Measurements from ENCODE around the gene STRIP2.
A peak's percentile ranks its signal among the peaks of the same experiment; 100 is the strongest.
"Not testable (repeated sequence)": the region's sequence is repeated elsewhere in the genome, so short reads cannot be mapped to it uniquely, and the experiment has no call there.

The STRIP2 gene

DNA sequence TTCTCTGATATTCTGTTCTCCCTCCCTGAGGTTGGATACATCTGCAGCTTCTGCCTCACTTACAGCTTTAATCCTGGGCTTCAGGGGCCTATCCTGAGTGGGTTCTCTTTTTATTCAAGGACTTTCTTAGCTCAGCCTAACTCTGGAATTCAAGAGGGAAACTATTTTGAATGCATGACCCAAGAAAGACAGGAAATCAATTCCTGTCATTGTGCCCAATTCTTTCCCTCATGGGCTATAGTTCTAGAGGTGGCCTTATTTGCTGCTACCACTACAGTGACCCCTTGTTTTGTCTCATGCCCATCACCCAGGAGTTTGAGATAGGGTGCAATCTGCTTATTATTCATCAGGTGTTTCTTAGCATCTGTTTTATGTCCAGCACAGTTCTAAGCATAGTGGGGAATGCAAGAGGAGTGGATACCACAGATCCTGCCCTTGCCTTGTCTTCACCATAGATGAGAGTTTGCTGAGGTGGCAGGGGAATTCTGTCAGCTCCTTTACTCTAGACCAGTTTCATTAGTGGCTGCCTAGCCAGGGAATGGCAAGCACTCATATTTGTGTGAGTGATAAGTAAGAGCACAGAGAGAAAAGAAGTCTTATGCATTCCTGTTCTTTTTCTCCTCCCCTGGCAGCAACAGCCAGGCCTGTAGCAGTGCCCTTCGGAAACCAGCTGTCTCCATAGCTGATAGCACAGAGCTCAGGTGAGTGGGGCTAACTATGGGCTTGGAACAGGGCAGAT lies 19.4 kb downstream of the STRIP2 start:
- DNase-seq = no peak

DNA sequence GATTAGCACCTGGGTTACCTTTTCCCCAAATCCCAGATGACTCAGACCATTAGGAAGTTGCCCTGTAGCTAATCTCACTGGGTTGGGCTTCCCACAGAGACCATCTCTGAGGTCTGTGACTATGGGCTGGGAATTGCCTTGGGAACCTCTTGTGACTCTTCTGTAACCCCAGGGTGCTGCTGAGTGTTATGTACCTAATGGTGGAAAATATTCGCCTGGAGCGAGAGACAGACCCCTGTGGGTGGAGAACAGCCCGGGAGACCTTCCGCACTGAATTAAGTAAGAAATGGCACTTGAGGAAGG lies 20.0 kb downstream of the STRIP2 start:
- DNase-seq = no peak

DNA sequence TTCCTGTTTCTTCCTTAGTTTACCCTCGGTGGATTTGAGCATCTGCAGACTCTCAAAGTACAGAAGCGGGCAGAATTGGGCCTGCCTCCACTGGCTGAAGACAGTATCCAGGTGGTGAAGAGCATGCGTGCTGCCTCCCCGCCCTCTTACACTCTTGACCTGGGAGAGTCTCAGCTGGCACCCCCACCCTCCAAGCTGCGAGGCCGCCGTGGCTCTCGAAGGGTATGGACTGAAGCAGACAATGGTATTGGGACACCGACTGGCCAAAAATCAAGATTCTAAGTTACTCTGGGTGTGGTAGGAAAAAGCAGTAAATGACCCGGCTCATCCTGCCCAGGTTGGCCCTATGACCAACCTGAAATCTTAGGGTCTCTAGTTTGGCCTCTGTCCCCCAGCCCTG lies 22.2 kb downstream of the STRIP2 start:
- no peak for DNase-seq

DNA sequence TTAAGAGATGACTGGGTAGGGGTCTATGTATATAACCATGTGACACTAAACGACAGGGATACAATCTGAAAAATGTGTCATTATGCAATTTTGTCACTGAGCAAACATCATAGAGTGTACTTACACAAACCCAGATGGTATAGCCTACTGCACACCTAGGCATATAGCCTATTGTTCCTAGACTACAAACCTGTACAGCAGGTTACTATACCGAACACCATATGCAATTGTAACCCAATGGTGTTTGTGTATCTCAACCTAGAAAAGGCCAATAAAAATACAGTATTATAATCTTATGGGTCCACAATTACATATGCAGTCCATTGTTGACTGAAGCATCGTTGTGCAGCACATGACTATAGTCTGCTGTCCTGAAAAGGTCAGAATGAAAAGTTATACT lies 22.9 kb downstream of the STRIP2 start:
- DNase-seq = no peak

DNA sequence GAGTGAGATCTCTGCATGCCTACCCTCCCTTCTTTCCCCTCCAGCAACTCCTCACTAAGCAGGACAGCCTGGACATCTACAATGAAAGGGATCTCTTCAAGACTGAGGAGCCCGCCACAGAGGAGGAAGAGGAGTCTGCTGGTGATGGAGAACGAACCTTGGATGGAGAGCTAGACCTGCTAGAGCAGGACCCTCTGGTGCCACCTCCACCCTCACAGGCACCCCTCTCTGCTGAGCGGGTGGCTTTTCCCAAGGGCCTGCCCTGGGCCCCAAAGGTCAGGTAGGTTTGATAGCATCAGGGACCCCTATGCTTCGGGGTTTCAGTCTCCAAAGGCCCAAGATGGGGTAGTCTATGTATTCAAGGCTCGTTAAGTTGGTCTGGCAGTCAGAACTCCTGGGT lies 23.9 kb downstream of the STRIP2 start:
- DNase-seq = no peak

DNA sequence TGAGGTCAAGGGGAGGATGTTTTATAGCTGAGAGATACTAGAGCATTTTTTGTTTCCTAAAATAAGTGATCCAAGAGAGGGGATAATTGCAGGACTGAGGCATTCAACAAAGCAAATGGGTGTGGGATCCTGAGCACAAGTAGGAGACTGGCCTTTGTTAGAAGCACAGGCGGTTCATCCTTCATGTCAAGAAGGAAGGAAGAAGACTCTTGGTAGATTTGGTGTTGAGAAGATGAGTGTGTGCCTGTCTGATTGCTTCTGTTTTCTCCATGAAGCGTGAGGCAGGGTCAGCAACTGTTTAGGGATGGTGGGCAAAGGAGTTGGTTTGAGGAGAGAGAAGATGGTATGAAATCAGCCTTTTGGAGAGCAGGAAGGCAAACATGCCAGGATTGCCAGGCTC lies 27.6 kb downstream of the STRIP2 start:
- DNase-seq = no peak

DNA sequence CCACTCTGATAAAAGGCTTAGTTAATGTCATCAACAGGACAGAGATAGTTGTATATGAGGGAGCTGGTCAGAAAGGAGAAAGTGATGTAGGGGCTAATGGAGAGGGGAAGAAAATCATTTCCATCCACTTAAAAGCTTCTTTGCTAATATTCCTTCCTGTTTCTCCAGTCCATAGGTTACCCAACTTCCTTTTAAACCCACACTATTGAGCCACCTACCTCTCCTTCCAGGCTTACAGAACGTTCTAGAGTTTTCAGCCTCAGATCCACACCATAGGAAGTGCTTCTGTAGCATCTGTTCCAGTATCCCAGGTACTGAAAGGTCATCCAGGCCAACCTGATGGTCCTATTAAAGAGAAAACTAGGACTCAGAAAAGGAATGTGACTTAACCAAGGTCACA lies 28.2 kb downstream of the STRIP2 start:
- no peak for DNase-seq

DNA sequence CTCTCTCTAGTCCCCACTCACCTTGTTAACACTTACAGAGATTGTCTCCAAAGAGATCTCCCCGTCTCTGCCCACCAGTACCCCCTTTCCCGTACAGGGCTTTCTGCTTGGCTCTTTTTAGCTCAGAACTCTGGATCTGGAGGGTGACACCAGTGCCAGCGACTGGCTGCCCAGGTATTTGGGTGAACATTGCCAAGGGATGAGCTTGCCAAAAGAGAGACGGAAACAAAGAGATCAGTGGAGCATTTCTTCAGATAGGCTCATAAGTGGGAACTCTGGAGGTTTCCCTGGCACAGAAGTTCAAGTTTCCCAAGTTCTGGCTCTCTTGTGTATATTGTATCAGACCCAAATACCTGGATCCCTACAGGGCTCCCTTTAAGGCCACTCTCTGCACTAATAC lies 30.0 kb downstream of the STRIP2 start:
- DNase-seq = no peak

DNA sequence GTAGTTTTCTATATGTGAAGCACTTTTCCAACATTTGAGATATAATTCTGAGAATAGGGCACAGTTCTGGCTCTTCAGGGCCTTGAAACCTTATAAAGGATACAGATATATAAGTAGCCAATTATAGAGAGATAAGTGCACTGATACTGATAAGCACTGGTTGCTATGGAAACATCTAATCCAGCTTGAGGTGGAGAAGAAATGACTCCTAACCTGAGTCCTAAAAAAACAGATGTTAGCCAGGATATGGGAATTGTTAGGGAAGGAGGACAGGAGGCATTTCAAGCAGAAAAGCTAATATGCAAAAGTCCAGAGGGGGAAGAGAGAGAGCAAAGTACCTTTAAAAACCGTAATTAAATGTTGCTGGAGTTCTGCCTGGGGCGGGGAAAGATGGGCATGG lies 30.8 kb downstream of the STRIP2 start:
- no peak for DNase-seq

DNA sequence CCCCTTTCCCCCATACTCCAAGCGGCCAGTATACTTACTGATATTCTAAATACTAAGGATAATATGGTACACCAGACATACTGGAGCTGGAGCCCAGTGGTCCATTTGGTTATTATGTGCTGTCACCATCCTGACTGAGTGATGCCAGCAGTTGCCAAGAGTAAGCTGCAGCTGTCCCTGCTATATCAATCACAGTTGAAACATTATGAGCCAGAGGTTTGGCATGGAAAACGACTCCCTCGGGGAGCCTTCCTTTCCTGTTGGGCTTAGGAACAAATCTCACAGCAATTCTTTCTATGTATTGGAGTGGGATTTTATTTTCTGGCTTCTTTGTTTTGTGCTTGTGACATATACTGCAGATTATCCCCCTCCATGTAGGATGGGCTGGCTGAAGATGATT lies 32.6 kb downstream of the STRIP2 start:
- DNase-seq = no peak

DNA sequence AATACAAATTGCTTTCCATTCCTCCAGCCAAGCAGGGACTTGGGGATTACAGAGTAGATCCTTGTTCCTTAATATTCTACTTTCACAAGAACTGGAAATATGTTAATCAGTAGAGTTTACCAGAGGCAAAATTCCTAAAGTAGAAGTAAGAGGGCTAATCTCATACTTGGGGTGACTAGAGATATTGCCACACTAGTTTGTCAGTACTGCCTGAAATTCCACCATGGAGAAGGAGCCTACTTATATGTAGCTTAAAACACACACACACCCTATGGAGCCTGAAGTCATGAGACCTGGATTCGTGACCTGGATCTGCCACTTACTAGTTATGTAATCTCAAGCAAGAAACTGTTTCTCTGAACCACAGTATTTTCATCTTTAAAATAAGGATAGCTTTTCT lies 33.9 kb downstream of the STRIP2 start:
- peak in 1 of 58 donors; percentile 17 for DNase-seq

DNA sequence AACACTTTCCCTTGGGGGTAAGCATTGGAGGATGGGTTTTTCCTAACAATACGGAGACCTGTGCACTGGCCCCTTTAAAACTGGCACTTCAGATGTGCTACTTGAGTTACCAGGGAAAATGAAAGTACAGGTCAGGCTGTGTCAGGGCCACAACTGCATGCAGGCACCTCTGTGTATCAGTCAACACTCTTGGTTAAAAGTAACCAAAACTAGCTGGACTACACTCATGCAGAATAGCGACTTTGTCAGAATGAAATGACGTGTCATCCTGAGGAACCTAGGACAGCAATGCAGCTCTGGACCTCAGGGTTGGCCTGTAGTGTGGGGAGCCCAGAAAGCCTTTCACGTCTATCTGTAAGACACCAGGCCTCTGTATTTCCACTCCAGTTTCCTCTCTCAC lies 34.3 kb downstream of the STRIP2 start:
- DNase-seq = no peak

DNA sequence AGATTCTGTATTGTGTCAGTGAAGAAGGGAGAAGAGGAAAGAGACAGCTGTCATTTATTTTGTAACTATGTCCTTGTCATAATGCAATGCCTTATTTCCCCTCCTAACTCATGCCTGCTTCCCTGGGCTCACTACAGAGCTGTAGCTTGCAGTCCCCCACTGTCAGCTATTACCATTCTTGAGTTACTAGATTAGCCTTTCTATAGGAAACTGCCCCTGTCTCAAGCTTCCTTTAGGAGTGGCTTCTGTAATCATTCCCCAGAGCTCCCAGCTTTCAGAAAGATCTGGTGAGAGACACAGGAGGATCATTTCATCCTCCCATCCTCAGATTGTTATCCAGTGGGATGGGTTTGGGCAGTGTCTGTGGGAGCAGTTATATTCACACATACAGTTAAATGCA lies 35.7 kb downstream of the STRIP2 start:
- DNase-seq = no peak

DNA sequence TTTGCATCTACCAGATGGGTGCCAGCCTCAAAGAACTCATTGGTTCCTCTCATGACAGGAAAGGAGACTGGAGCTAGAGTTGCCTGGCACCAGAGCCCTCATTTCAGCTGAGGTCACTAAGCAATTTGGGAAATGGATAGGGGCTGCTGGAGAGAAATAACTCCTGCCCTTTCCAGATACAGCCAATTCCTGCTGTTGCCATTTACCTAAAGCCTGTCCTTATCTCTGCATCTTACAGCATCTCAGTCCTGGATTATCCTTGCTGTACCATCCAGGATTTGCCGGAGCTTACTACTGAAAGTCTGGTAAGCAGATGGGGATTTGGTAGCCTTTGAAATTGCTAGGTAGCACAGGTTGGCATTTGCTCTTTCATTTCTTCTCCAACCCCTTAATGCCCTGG lies 36.2 kb downstream of the STRIP2 start:
- DNase-seq = peak in 1 of 58 donors; percentile 3

DNA sequence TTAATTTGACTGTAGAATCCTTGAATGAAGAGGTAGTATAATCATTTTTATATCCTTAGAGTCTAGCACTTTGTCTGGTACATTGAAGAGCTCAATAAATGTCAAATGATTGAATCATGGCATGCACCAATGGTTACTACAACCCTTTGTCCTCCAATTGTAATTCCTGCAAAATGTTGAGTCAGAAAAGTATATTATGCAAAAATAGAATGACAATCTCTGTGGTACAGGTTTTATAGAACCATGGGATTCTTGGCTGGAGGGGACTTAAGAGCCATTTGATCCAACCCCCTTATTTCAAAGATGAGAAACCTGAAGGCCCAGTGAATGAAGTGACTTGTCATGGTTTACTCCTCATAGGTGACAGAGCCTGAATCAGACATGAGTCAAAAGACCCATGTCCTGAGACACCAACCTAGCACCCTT lies 37.2 kb downstream of the STRIP2 start:
- no peak for DNase-seq

DNA sequence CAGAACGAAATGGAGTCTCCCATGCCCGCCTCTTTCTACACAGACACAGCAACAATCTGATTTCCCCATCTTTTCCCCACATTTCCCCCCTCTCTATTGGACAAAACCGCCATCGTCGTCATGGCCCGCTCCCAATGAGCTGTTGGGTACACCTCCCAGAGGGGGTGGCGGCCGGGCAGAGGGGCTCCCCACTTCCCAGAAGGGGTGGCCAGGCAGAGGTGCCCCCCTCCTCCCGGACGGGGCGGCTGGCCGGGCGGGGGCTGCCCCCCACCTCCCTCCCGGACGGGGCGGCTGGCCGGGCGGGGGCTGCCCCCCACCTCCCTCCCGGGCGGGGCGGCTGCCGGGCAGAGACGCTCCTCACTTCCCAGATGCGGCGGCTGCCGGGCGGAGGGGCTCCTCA lies 41.7 kb downstream of the STRIP2 start:
- not testable (repeated sequence) for DNase-seq

DNA sequence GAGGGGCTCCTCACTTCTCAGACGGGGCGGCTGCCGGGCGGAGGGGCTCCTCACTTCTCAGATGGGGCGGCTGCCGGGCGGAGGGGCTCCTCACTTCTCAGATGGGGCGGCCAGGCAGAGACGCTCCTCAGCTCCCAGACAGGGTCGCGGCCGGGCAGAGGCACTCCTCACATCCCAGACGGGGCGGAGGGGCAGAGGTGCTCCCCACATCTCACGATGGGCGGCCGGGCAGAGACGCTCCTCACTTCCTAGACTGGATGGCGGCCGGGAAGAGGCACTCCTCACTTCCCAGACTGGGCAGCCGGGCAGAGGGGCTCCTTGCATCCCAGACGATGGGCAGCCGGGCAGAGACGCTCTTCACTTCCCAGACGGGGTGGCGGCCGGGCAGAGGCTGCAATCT lies 42.2 kb downstream of the STRIP2 start:
- not testable (repeated sequence) for DNase-seq

DNA sequence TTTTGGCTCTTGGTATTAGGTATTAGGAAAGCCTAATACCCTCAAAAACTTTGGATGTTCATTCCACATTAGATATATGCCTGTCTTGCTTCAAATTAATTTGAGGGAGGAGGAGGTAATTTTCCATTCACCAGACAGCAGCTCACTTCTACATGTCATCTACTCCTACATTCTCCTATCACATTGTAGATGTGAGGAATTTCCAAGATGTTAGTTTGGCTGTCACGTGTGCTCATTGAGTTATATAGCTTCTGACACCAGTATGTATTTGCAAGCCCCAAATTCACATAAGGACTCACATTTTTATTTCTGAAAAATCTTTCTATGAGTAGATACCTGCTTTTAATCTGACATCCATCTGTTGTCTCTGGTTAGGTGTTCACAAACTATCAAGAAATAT lies 45.6 kb downstream of the STRIP2 start:
- DNase-seq = no peak

DNA sequence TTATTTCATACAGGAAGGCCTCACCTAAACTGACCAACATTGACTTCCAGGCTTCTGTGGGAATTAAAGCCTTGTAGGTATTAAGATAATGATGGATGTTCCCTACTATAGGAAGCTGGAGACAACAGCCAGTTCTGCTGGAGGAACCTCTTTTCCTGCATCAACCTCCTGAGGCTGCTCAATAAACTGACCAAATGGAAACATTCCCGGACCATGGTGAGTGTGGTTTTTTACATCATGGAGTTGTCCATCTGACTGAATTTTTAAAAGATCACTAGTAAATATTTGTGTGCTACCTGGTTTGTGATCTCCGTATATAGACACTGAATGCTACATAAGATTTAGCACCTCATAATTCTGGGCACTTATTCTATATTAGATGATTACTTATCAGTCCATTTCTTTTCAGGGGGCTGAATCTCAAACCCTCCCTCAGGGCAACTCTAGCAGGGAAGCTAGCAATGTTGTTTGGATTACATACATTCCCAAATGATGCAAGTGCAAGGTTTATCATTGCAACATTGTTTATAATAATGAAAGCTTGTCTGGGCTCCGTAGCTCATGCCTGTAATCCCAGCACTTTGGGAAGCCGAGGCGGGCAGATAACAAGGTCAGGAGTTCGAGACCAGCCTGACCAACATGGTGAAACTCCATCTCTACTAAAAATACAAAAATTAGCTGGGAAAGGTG lies 46.6 kb downstream of the STRIP2 start:
- DNase-seq = no peak

DNA sequence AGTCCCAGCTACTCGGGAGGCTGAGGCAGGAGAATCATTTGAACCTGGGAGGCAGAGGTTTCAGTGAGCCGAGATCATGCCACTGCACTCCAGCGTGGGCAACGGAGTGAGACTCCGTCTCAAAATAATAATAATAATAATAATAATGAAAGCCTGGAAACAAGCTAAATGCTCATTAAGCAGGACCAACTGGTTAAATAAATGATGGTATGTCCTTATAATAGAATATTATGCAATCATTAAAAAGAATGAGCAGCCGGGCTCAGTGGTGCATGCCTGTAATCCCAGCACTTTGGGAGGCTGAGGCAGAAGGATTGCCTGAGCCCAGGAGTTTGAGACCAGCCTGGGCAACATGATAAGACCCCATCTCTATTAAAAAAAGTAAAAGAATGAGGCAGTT lies 47.1 kb downstream of the STRIP2 start:
- not testable (repeated sequence) for DNase-seq

DNA sequence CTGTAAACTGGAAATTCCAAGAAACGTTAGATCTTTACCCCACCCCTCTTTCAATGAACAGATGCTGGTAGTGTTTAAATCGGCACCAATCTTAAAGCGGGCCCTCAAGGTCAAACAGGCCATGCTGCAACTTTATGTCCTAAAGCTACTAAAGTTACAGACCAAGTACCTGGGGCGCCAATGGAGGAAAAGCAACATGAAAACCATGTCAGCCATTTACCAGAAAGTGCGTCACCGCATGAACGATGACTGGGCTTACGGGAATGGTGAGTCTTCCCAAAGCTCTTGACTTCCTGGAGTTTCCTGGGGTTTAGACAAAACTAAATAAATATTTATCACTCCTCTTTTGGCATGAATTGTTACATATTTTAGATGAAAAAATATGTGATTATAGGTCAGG lies 48.5 kb downstream of the STRIP2 start:
- DNase-seq = no peak

DNA sequence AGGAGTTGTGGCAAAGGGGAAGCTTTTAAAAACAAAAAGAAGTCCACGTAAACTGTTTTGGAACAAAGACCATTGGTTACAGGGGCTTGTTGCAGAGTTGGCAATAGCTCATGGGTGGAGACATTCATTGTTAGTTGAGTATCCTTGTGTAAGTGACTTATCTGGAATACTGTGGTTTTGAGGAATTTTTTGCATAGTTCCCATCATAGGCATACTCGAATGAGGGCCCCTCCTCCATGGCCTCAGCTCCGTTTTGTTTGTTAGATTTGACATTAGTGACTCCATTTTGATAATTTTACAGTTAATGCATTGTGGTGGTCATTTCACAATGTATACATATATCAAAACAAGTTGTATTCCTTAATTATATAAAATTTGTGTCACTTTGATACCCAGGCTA lies 55.3 kb downstream of the STRIP2 start:
- no peak for DNase-seq

DNA sequence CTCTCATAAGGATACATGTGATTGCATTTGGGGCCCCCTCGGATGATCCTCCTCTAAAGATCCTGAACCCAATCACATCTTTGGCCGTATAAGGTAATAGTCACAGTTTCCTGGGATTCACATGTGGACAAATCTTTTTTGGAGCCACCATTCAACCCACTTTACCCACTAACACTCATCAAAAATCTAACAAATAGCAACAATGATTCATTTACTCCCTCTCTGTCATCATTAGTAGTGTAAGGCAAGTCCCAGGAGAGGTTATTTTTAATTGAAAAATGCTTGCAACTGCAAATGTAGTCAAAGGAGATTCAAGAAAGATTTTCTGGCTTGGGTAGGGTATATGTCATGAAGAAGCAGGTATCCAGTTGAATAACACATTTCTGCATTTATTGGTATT lies 58.2 kb downstream of the STRIP2 start:
- DNase-seq = no peak

DNA sequence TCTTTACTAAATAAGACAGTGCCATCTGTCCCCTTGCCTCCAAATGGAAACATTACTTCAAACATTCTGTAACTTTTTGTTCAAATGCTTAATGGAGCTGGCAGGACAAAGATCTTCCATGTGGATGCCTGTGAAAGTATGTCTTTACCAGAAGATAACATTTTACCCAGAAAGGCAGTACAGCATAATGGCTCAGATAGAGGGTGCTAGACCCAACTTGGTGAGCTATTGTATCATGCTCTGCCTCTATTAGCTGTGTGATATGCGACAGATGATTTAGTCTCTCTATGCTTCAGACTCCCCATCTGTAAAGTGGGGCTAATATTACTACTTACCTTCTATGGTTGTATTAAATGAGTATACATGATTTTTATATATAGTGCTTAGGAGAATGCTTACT lies 59.3 kb downstream of the STRIP2 start:
- peak in 1 of 58 donors; percentile 58 for DNase-seq
